Measurements from ENCODE around the gene ICAM5.
A peak's percentile ranks its signal among the peaks of the same experiment; 100 is the strongest.
"Not testable (repeated sequence)": the region's sequence is repeated elsewhere in the genome, so short reads cannot be mapped to it uniquely, and the experiment has no call there.

ICAM5 gene, protein sequence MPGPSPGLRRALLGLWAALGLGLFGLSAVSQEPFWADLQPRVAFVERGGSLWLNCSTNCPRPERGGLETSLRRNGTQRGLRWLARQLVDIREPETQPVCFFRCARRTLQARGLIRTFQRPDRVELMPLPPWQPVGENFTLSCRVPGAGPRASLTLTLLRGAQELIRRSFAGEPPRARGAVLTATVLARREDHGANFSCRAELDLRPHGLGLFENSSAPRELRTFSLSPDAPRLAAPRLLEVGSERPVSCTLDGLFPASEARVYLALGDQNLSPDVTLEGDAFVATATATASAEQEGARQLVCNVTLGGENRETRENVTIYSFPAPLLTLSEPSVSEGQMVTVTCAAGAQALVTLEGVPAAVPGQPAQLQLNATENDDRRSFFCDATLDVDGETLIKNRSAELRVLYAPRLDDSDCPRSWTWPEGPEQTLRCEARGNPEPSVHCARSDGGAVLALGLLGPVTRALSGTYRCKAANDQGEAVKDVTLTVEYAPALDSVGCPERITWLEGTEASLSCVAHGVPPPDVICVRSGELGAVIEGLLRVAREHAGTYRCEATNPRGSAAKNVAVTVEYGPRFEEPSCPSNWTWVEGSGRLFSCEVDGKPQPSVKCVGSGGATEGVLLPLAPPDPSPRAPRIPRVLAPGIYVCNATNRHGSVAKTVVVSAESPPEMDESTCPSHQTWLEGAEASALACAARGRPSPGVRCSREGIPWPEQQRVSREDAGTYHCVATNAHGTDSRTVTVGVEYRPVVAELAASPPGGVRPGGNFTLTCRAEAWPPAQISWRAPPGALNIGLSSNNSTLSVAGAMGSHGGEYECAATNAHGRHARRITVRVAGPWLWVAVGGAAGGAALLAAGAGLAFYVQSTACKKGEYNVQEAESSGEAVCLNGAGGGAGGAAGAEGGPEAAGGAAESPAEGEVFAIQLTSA

DNA sequence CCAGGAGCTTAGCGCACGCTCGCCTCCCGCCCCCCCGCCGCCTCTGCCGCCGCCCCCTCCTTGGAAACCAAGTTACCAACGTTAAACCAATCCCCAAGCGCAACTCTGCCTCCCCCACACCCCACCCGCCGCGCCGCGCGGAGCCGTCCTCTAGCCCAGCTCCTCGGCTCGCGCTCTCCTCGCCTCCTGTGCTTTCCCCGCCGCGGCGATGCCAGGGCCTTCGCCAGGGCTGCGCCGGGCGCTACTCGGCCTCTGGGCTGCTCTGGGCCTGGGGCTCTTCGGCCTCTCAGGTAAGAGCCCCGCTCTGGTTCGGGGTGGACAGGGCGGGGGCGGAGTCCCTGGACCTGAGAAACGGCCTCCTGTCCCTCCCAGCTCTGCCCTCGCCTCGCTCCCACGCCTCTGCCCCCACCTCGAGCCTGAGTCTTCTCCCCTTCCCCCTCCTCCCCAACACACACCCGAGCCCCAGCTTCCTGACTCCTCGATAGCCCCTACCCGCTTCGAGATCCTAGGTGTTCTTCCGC lies at the start of gene ICAM5:
Gene ICAM5 (plus strand): TSS at position 117 of the 521 bp plus-strand sequence. CDS start 92 bp downstream, at position 209.
- TF ChIP-seq, protein P1, sequence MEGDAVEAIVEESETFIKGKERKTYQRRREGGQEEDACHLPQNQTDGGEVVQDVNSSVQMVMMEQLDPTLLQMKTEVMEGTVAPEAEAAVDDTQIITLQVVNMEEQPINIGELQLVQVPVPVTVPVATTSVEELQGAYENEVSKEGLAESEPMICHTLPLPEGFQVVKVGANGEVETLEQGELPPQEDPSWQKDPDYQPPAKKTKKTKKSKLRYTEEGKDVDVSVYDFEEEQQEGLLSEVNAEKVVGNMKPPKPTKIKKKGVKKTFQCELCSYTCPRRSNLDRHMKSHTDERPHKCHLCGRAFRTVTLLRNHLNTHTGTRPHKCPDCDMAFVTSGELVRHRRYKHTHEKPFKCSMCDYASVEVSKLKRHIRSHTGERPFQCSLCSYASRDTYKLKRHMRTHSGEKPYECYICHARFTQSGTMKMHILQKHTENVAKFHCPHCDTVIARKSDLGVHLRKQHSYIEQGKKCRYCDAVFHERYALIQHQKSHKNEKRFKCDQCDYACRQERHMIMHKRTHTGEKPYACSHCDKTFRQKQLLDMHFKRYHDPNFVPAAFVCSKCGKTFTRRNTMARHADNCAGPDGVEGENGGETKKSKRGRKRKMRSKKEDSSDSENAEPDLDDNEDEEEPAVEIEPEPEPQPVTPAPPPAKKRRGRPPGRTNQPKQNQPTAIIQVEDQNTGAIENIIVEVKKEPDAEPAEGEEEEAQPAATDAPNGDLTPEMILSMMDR (IDR thresholded peaks at IDR 0.05; ENCODE audit: extremely low read depth, missing control alignments) = no peak
- no peak for DNase-seq (ENCODE audit: low spot score)

DNA sequence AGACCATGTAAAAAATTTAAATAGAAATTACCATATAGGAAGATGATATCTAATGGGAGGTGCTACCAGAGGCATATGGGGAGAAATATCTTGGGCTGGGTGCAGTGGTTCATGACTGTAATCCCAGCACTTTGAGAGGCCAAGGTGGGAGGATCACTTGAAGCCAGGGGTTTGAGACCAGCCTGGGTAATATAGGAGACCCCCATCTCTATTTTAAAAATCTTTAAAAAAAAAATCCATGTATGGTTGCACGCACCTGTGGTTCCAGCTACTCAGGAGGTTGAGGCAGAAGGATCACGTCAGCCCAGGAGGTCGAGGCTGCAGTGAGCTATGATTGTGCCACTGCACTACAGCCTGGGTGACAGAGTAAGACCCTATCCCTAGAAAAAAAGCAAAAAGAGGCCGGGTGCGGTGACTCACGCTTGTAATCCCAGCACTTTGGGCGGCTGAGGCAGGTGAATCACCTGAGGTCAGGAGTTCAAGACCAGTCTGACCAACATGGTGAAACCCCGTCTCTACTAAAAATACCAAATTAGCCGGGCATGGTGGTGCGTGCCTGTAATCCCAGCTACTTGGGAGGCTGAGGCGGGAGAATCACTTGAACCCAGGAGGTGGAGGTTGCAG lies 47.8 kb upstream of the ICAM5 start:
- not testable (repeated sequence) for DNase-seq (ENCODE audit: low spot score)

DNA sequence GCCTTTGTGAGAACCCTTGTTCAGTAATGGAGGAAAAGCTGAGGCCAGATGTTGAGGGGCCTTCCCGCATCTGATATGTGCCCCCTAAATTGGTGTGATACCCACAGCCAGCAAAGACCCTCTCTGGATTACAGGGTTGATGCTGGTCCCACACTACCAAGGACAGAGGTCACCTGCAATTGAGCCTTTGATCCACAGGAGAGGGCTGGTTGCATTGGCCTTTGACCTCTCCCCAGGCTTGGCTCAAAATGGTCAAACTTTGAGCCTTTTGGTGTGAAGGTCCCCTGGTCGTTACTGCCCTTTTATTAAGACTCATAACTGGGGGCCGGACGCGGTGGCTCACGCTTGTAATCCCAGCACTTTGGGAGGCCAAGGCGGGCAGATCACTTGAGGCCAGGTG lies 46.1 kb upstream of the ICAM5 start:
- TF ChIP-seq, protein P1 (IDR thresholded peaks at IDR 0.05; ENCODE audit: extremely low read depth, missing control alignments) = no peak
- DNase-seq (ENCODE audit: low spot score) = no peak

DNA sequence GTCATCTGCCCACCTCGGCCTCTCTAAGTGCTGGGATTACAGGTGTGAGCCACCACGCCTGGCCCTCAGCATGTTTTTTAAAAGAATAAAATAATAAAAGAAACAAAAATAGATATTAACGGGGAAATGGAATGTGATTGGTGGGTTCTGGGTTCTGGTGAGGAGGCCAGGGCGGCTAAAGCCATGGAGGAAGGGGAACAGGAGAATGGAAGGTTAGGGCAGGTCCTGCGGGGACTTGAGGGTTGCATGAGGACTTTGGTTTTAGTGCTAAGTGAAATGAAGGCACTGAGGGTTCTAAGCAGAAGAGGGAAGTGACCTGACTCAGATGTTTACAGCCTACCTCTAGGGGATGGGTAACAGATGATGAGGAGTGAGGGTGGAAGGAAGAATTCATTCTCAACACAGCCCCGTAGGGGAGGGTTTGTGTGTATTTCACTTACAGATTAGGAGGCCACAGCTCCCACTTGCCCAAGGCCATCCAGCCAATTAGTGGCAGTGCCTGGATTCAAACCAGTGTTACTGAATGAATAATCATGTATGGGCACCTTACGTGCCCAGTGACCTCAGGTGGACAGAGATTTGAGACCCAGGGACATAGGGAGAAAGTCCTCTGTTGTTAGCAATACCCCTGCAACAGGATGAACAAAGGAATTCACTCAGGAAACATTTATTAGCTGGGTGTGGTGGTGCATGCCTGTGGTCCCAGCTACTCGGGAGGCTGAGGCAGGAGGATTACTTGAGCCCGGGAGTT lies 44.4 kb upstream of the ICAM5 start:
- no peak for DNase-seq (ENCODE audit: low spot score)
- TF ChIP-seq, protein P1 (IDR thresholded peaks at IDR 0.05; ENCODE audit: extremely low read depth, missing control alignments) = no peak

DNA sequence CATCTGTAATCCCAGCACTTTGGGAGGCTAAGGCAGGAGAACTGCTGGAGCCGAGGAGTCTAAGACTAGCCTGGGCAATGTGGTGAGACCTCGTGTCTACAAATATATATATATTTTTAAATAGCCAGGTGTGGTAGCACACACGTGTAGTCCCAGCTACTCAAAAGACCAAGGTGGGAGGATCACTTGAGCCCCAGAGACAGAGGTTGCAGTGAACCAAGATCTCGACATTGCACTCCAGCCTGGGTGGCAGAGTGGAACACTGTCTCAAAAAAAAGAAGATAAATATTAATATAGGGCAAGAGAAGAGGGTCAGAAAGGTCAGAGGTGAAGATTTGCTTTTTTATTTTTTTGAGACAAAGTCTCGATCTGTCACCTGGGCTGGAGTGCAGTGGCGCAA lies 43.2 kb upstream of the ICAM5 start:
- DNase-seq (ENCODE audit: low spot score) = no peak
- TF ChIP-seq, protein P1 (IDR thresholded peaks at IDR 0.05; ENCODE audit: extremely low read depth, missing control alignments) = no peak

DNA sequence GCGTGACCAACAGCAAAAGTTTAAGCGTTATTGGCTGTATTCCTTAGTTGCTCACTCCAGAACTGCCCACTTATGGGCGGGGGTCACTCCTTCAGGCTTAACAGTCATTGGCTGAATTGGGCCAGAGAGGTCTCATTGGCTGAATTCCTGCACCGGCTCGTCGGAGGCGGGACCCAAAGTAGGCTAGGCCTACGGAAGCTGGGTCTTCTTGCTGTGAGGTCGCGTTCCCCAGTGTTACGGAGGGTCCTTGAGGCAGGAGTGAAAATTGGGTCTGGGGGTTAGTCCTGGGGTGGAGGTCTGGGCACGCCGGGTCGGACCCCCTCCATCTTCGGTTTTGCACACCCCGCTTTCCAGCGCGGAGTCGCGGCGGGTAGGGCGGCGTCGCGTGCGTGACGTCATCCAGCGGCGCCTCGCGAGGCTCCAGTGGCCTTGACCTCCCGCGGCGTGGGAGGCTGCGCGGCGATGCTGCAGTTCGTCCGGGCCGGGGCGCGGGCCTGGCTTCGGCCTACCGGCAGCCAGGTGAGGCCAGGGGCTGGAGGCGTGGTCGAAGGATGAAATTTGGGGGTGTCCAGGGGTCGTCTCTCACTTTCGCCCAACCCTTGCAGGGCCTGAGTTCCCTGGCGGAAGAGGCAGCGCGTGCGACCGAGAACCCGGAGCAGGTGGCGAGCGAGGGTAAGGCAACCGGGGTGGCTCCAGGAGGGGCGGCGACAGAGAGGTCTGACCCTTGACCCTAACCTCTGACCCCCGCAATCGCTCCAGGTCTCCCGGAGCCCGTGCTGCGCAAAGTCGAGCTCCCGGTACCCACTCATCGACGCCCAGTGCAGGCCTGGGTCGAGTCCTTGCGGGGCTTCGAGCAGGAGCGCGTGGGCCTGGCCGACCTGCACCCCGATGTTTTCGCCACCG lies 37.7 kb upstream of the ICAM5 start, which contains the start of gene MRPL4:
Gene MRPL4 (plus strand): TSS at position 423 of the 903 bp plus-strand sequence. CDS start 40 bp downstream, at position 463.
- peak; percentile 96 for DNase-seq (ENCODE audit: low spot score)
- TF ChIP-seq, protein P1 (IDR thresholded peaks at IDR 0.05; ENCODE audit: extremely low read depth, missing control alignments) = no peak

Data from GM20000 (cell line).